BLaER1 (cell line): ENCODE data around the gene PIK3CD.

Experiments used
- H3K27ac ChIP-seq: shearing (Covaris generic); formaldehyde crosslinking; 2 replicates; pipeline ENCODE4 v1.8.1; 2022
- H3K27me3 ChIP-seq: shearing (Covaris generic); formaldehyde crosslinking; 2 replicates; pipeline ENCODE4 v1.8.1; 2022
- H3K36me3 ChIP-seq: shearing (Covaris generic); formaldehyde crosslinking; 2 replicates; pipeline ENCODE4 v1.8.1; 2022
- H3K4me1 ChIP-seq: shearing (Covaris generic); formaldehyde crosslinking; 2 replicates; pipeline ENCODE4 v1.8.1; 2022
- H3K4me2 ChIP-seq: shearing (Covaris generic); formaldehyde crosslinking; 2 replicates; pipeline ENCODE4 v1.8.1; 2022
- H3K4me3 ChIP-seq: shearing (Covaris generic); formaldehyde crosslinking; 2 replicates; pipeline ENCODE4 v1.8.1; 2022
- H3K9ac ChIP-seq: shearing (Covaris generic); formaldehyde crosslinking; 2 replicates; pipeline ENCODE4 v1.8.1; 2022
- H3K9me3 ChIP-seq: shearing (Covaris generic); formaldehyde crosslinking; 2 replicates; pipeline ENCODE4 v1.8.1; 2022
- H4K20me1 ChIP-seq: shearing (Covaris generic); formaldehyde crosslinking; 2 replicates; pipeline ENCODE4 v1.8.1; 2022
- Cebpa-rat ChIP-seq: shearing (Covaris generic); IDR thresholded peaks from 2 replicates; pipeline ENCODE4 v1.8.1; 2022

PIK3CD gene

GRCh38 chr1:9721606-9722377, 70.3 kb downstream of the PIK3CD start:
- Histone ChIP-seq H3K27me3 (no peaks in the 10 kb centered on the region), H3K4me3 (no peak overlapping the region), H3K9ac (no peak overlapping the region), H3K36me3 (peaks cover 91% of the 10 kb centered on the region), H3K27ac (peak overlapping the region; percentile 51; the same call in 1 of the 2 replicates), H3K9me3 (peaks cover 17% of the 10 kb centered on the region), H3K4me2 (no peak overlapping the region), H4K20me1 (peaks cover 56% of the 10 kb centered on the region), H3K4me1 (peaks cover 82% of the 10 kb centered on the region)
- no peak for TF ChIP-seq Cebpa-rat

- Histone ChIP-seq H3K27ac (no peak overlapping the region), H3K4me1 (peaks cover 82% of the 10 kb centered on the region), H3K4me3 (no peak overlapping the region), H3K4me2 (no peak overlapping the region), H3K27me3 (no peaks in the 10 kb centered on the region), H3K36me3 (peaks cover 93% of the 10 kb centered on the region), H3K9ac (no peak overlapping the region), H3K9me3 (peaks cover 17% of the 10 kb centered on the region), H4K20me1 (peaks cover 56% of the 10 kb centered on the region)
- TF ChIP-seq Cebpa-rat: no peak
These were observed 70.8 kb downstream of the PIK3CD start for GRCh38 chr1:9722378-9722749.

- Histone ChIP-seq H3K4me3 (no peak overlapping the region), H3K9ac (no peak overlapping the region), H3K4me2 (no peak overlapping the region), H3K4me1 (peaks cover 82% of the 10 kb centered on the region), H4K20me1 (peaks cover 58% of the 10 kb centered on the region), H3K27ac (no peak overlapping the region), H3K27me3 (no peaks in the 10 kb centered on the region), H3K36me3 (peaks cover 99% of the 10 kb centered on the region), H3K9me3 (peaks cover 17% of the 10 kb centered on the region)
- no peak for TF ChIP-seq Cebpa-rat
These were observed 71.7 kb downstream of the PIK3CD start for GRCh38 chr1:9723068-9723805.

GRCh38 chr1:9723926-9724325, 72.4 kb downstream of the PIK3CD start:
- peaks cover 17% of the 10 kb centered on the region for H3K9me3 ChIP-seq
- peaks cover 82% of the 10 kb centered on the region for H3K4me1 ChIP-seq
- H3K4me3 ChIP-seq: no peak overlapping the region
- peaks cover 58% of the 10 kb centered on the region for H4K20me1 ChIP-seq
- no peaks in the 10 kb centered on the region for H3K27me3 ChIP-seq
- peak overlapping the region; percentile 78; the same call in 1 of the 2 replicates for H3K4me2 ChIP-seq
- no peak overlapping the region for H3K9ac ChIP-seq
- no peak overlapping the region for H3K27ac ChIP-seq
- H3K36me3 ChIP-seq: peaks cover 99% of the 10 kb centered on the region
- TF ChIP-seq Cebpa-rat: no peak

GRCh38 chr1:9724706-9725476, 73.4 kb downstream of the PIK3CD start:
- peak overlapping the region; percentile 78 for H3K4me2 ChIP-seq
- H3K27ac ChIP-seq: 0 out of 2 replicates have a peak overlapping the region, but pooled peaks have one; percentile 18
- H3K9ac ChIP-seq: no peak overlapping the region
- TF ChIP-seq Cebpa-rat: no peak
- H3K27me3 ChIP-seq: no peaks in the 10 kb centered on the region
- peaks cover 98% of the 10 kb centered on the region for H3K36me3 ChIP-seq
- peaks cover 17% of the 10 kb centered on the region for H3K9me3 ChIP-seq
- H4K20me1 ChIP-seq: peaks cover 59% of the 10 kb centered on the region
- peaks cover 80% of the 10 kb centered on the region for H3K4me1 ChIP-seq
- H3K4me3 ChIP-seq: no peak overlapping the region

GRCh38 chr1:9726406-9726805, 74.9 kb downstream of the PIK3CD start:
- no peak for TF ChIP-seq Cebpa-rat
- H3K9me3 ChIP-seq: peaks cover 17% of the 10 kb centered on the region
- H3K4me2 ChIP-seq: peak overlapping the region; percentile 78
- H3K36me3 ChIP-seq: peaks cover 98% of the 10 kb centered on the region
- H3K4me1 ChIP-seq: peaks cover 81% of the 10 kb centered on the region
- peak overlapping the region; percentile 68 for H3K27ac ChIP-seq
- H3K27me3 ChIP-seq: no peaks in the 10 kb centered on the region
- peaks cover 66% of the 10 kb centered on the region for H4K20me1 ChIP-seq
- H3K4me3 ChIP-seq: peak overlapping the region; percentile 6; the same call in 1 of the 2 replicates
- H3K9ac ChIP-seq: peak overlapping the region; percentile 44; the same call in 1 of the 2 replicates

- Histone ChIP-seq H3K27me3 (no peaks in the 10 kb centered on the region), H3K9ac (peak overlapping the region; percentile 44; the same call in 1 of the 2 replicates), H4K20me1 (peaks cover 72% of the 10 kb centered on the region), H3K4me2 (peak overlapping the region; percentile 78), H3K36me3 (peaks cover 98% of the 10 kb centered on the region), H3K4me3 (0 out of 2 replicates have a peak overlapping the region, but pooled peaks have one; percentile 6), H3K27ac (peak overlapping the region; percentile 68), H3K4me1 (peaks cover 84% of the 10 kb centered on the region), H3K9me3 (peaks cover 16% of the 10 kb centered on the region)
- no peak for TF ChIP-seq Cebpa-rat
These were observed 75.5 kb downstream of the PIK3CD start for GRCh38 chr1:9726905-9727595.

GRCh38 chr1:9728451-9729295, 77.1 kb downstream of the PIK3CD start:
- Histone ChIP-seq H3K36me3 (peaks cover 98% of the 10 kb centered on the region), H3K9ac (peak overlapping the region; percentile 10), H3K9me3 (peaks cover 7% of the 10 kb centered on the region; the same call in 1 of the 2 replicates), H3K27ac (peak overlapping the region; percentile 52), H3K4me1 (peaks cover 98% of the 10 kb centered on the region), H4K20me1 (peaks cover 84% of the 10 kb centered on the region), H3K27me3 (no peaks in the 10 kb centered on the region), H3K4me3 (no peak overlapping the region), H3K4me2 (peak overlapping the region; percentile 33)
- TF ChIP-seq Cebpa-rat: no peak
